Stimulated activated CD8-positive, alpha-beta memory T cell treated with anti-CD3 and anti-CD28 coated beads, Interleukin-15, amount 100 ng/mL, for 4 hours (primary cell): ENCODE measurements around the gene HYDIN.
"Not testable (repeated sequence)": the region's sequence is repeated elsewhere in the genome, so short reads cannot be mapped to it uniquely, and the experiment has no call there.

Experiments used
- DNase-seq, 2 donors: peaks; one replicate each; pipeline ENCODE4 v3.0.0-alpha.2; 2020; ENCODE audit warnings: low read depth in 2 of 2

HYDIN gene

DNA sequence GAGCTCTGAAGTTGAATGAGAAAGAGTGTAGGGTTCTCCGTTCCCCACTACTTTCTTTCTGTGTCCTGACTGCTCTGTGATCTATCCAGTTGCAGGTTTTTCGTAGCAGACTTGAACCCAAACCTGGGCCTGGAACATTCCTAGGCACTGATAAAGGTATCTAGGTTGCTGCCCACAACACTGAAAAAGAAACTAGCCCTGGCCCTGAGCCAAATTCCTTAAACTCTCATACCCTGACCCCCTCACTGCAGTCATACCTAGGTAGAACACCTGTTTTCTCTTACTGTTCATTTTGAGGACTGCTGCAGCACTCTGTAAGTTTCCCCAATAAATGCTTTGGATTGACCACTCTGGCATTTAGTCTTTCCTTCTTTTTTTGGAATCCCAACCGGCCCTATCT is 5.4 kb downstream of the HYDIN start:
- no peak for DNase-seq

DNA sequence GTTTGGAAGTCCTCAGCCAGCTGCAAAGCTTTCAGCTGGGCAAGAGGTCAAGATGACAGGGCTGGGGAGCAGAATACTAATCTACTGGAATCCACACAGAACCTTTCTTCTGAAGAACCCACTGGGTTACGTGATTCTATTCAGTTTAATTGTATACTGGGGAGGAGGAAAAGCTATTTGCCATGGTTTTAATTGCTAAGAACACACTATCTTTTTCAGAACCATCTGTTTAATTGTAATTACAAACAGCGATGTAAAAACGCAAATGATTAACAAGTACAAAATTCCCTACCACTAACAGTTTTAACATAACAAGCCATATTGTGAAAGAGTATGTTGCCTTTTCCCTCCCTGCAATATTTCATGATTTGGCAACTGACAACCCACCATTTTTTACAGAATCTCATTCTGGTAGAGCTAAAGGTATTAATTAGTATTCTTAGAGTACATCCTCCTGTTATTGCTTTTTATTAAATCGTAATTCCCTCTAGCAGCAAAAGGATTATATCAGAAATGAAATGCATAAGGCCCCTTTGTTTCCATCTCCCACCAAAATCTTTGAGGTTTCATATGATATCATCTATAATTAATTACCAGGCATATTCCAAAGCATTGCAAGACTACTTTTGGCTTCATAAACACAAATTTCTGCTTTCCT is 12.1 kb downstream of the HYDIN start:
- no peak for DNase-seq

DNA sequence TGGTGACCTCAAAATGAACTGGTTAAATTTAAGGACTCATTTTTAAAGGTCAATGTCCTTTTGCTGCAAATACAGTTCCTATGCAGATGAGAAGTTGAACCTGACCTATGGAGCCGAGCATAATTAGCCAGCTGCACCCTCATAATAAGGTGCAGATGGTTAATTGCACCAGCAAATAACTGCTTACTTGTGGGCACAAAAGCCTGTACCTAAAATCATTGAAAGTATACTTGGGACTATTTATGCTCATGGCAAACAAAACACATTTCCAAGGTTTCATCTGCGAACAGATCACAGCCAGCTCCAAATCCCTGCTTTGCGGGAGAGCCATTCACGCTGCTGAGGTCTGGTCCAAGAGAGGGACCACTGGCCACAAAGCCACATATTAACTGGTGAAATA is 13.0 kb downstream of the HYDIN start:
- DNase-seq: no peak

DNA sequence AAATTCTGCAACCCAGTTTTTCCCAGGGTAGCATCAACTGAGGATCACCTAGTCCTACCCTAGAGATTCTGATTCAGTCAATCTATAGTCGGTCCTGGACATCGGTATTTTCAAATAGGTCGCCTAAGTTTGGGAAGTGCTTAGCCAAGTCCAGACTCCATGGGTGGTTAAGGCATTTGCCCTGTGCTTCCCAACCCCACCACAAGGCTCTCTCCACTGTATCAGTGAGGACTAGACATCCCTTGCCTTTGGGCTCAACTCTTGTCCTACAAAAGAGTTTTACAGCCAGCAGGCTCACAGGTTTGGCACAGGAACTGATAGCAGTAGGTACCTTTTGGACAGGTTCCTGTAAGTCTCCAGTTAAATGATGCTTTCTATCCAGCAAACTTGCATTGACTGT is 13.8 kb downstream of the HYDIN start:
- DNase-seq: no peak

- DNase-seq: no peak
Observed at GRCh38 chr16:71214746-71215381, 15.7 kb downstream of the HYDIN start.

DNA sequence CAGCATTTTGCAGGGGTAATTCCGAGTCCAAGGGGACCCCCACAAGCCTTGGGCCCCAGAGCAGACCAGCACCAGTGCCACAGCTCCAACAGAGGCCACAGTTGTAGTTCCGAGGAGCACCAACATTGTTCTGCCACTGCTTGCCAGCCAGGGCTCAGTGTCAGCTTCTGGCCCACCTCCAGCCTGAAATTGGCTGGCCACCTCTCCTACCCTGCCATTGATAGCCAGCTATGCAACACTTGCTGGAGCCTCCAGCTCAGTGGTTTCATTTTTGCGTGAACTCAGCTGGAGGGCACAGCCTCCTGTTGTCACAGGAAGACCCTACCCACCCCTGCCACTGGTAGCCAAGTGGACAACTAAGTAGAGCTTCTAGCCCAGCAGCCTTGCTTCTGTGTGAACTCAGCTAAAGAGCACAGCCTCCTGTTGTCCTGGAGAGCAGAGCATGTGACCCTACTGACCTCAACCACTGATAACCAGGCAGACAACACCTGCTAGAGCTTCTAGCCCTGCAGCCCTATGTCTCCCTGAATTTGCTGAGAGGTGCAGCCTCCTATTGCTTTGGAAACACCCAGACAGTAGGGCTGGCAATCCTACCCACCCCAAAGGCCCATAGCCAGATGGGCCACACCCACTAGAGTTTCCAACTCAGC is 24.9 kb downstream of the HYDIN start:
- no peak for DNase-seq

DNA sequence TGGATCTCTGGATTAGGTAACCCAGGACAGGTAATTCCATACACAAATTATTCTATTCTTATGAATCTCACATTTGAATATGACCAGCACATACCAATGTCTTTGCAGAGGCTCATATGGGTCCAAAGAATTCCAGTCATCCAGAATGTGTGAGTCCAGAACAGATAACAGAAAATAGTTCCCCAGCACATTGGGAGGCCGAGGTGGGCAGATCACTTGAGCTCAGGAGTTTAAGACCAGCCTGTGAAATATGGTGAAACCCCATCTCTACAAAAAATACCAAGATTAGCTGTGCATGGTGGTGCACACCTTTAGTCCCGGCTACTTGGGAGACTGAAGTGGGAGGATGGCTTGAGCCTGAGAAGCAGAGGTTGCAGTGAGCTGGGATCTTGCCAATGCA is 26.9 kb downstream of the HYDIN start:
- DNase-seq: no peak

DNA sequence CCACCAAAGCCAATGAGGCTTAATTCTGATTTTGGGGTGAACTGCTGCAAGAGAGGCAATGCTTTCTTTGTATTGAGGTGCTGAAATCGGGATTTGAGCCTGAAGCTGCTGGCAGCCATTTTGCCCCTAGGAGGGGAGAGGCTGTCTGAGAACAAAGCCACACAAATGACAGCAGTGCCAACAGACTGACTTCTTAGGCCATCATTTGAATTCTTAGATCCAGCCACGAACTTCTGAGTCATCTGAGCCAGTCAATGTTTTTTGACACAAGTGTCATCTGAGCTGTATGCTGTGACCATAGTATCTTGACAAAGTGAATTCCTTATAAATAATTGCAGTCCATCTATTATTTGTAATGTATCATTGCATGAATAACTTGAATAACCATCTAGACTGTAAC is 29.0 kb downstream of the HYDIN start:
- no peak for DNase-seq

GRCh38 chr16:71201054-71201453 is 29.5 kb downstream of the HYDIN start:
- no peak for DNase-seq

- no peak for DNase-seq
Observed at GRCh38 chr16:71198408-71198807, 32.1 kb downstream of the HYDIN start.

DNA sequence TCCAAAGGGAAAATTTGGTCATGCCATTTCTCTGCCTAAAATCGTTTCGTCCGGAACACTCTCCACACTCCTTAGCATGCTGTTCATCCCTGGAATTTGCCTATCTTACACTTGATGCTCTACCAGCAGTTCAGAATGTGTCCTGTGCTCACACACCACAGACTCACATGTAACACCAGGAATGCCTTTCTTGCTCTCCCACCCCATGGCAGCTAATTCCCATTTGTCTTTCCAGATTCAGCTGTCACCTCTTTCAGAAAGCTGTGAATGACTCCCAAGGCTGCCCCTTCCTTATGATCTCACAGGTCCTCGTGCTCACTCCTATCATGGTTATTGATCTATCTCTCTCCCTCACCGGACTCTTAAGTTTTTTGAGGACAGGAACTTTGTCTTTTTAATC is 38.1 kb downstream of the HYDIN start:
- DNase-seq: no peak

DNA sequence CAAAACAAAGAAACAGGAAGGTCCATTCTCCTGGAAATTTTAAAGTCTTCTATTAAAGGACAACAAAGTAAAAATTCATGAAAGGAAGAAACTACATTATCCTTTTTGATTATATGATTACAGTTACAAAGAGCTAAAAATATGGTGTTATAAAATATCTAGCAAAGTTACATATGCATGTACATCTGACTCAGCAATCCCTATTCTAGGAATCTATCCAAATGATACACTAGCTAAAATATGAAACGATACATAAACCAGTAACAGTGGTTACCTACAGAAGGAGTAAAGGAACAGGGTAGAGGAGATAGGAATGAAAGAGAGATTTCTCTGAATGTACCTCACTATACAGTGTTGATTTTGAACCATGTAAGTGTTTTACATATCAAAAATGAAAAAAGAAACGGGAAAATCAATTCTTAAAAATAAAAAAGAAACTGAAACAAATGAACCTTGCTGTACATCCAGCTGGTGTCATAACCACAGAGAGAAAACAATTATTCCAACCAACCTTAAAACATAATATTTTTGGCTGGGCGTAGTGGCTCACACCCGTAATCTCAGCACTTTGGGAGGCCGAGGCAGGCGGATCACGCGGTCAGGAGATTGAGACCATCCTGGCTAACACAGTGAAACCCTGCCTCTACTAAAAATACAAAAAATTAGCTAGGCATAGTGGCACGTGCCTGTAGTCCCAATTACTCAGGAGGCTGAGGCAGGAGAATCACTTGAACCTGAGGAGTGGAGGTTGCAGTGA is 41.4 kb downstream of the HYDIN start:
- no peak for DNase-seq

- no peak for DNase-seq
Observed at GRCh38 chr16:71185347-71185746, 45.2 kb downstream of the HYDIN start.

GRCh38 chr16:71179569-71179968 is 51.0 kb downstream of the HYDIN start:
- DNase-seq: no peak

DNA sequence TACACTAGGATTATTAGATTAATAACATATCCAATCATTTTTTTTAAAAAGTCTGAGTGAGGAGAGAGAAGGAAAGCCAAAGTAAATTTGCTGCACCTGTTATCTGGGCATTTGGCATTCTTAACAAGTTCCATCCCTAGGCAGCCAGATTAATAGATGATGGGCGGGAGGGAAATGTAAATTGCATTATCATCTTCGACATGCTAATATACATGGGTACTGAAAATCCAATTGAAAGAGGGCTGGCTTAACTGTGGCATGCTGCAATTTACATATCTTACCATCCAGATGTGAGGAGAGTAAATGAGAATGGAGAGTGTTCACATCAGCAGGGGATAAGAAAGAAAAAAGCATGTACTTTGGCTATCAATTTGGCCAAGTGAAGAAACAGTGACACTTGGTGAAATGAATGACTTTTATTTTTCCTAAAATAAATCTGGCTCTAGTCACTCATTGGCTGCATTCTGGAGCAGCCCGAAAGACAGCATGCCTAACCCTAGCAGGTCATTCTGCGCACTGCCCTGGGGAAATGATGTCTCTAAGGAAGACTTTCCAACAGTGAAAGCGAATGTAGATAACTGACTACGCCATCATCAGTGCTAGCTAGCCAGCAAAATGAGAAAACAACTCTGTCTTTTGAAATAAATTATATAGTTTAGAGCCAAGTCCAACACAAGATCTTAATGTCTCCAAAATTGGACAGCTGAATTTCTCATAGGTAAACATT is 57.9 kb downstream of the HYDIN start:
- no peak for DNase-seq

DNA sequence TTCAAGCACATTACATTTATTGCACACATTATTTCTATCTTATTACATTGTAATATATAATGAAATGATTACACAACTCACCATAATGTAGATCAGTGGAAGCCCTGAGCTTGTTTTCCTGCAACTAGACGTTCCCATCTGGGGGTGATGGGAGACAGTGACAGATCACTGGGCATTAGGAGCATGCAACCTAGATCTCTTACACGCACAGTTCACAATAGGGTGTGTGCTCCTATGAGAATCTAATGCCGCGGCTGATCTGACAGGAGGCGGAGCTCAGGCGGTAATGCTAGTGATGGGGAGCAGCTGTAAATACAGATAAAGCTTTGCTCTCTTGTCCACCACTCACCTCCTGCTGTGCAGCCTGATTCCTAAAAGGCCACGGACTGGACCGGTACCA is 69.5 kb downstream of the HYDIN start:
- not testable (repeated sequence) for DNase-seq

- not testable (repeated sequence) for DNase-seq
Observed at GRCh38 chr16:71157278-71157677, 73.2 kb downstream of the HYDIN start.

DNA sequence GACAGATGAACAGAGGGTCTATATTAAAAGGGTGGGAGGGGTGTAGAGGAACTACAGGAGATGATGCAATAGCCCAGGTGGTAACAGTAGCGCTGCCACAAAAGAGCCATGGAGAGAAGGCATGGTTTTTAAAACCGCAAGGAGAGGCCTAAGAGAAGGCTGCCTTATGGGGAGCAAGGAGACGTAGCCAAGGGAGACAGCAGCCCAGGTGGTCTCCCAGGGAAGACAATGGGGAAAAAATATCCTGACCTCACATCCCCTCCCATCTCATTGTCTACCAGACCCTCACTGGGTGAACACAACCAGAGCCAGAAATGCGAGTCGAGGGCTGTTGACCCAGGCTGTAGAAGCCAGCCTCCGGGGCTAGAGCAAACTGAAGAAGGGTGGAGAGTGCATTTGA is 77.2 kb downstream of the HYDIN start:
- not testable (repeated sequence) for DNase-seq

GRCh38 chr16:71151654-71152053 is 78.9 kb downstream of the HYDIN start:
- DNase-seq: not testable (repeated sequence)

DNA sequence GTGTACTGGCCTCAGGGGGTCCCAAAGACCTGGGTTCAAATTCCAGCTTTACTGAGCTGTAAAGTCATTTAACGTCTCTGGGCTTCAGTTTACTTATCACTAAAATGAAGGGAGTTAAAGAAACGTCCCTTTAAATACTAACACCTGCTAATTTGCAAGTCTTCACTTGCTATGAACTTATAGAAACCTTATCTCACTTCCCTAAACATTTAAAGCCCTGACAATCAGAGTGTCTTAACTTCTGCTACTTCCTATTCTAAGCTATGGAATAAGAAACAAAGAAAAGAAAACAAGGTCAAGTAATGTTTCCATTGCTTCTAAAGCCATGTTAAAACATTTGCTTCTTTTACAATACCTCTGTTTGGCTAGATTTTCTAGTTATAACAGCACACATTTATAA is 87.3 kb downstream of the HYDIN start:
- not testable (repeated sequence) for DNase-seq

DNA sequence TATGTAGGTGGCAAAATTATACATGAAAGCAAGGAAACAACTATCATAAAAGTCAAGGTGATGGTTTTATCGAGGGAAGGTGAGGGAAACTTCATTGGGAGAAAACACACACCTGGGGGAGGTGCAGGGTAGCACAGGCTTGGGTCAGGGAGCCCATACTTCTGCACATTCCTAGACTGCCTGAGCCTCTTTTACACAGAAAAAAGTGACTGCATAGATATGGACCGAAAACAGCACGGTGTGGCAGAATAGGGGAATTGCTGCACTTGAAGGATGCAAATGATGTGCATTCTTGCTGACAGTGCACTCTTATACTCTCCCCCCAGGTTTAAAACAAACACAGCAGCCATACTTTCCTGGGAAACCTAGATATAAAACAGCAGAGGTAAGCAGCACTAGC is 120.0 kb downstream of the HYDIN start:
- DNase-seq: not testable (repeated sequence)

- not testable (repeated sequence) for DNase-seq
Observed at GRCh38 chr16:71109656-71110208, 120.8 kb downstream of the HYDIN start.
